Measurements from ENCODE around the gene IL17RA.

Gene IL17RA

GRCh38 chr22:17149076-17149815, 64.4 kb downstream of the IL17RA start:
- TF ChIP-seq CTCF (IDR thresholded peaks at IDR 0.05; ENCODE audit: extremely low read depth, insufficient read depth, missing control alignments) = no peak
- in situ Hi-C loops (cut with MboI; ENCODE audit: low pct_unique_long_range_greater_than_20kb, low sequenced_read_pairs, unreplicated experiment) = no loop called here
- no peak for DNase-seq (ENCODE audit: low spot score)

GRCh38 chr22:17152340-17152739, 67.5 kb downstream of the IL17RA start:
- no peak for TF ChIP-seq CTCF (IDR thresholded peaks at IDR 0.05; ENCODE audit: extremely low read depth, insufficient read depth, missing control alignments)
- in situ Hi-C loops (cut with MboI; ENCODE audit: low pct_unique_long_range_greater_than_20kb, low sequenced_read_pairs, unreplicated experiment) = no loop called here
- DNase-seq (ENCODE audit: low spot score) = no peak

GRCh38 chr22:17152971-17153370, 68.2 kb downstream of the IL17RA start:
- no peak for DNase-seq (ENCODE audit: low spot score)
- in situ Hi-C loops (cut with MboI; ENCODE audit: low pct_unique_long_range_greater_than_20kb, low sequenced_read_pairs, unreplicated experiment) = no loop called here
- no peak for TF ChIP-seq CTCF (IDR thresholded peaks at IDR 0.05; ENCODE audit: extremely low read depth, insufficient read depth, missing control alignments)

- TF ChIP-seq CTCF (IDR thresholded peaks at IDR 0.05; ENCODE audit: extremely low read depth, insufficient read depth, missing control alignments) = no peak
- DNase-seq (ENCODE audit: low spot score) = no peak
- in situ Hi-C loops (cut with MboI; ENCODE audit: low pct_unique_long_range_greater_than_20kb, low sequenced_read_pairs, unreplicated experiment) = no loop called here
These were observed 71.1 kb downstream of the IL17RA start for GRCh38 chr22:17155941-17156340.

- in situ Hi-C loops (cut with MboI; ENCODE audit: low pct_unique_long_range_greater_than_20kb, low sequenced_read_pairs, unreplicated experiment) = no loop called here
- no peak for DNase-seq (ENCODE audit: low spot score)
- TF ChIP-seq CTCF (IDR thresholded peaks at IDR 0.05; ENCODE audit: extremely low read depth, insufficient read depth, missing control alignments) = no peak
These were observed 72.9 kb downstream of the IL17RA start for GRCh38 chr22:17157714-17158113.

- in situ Hi-C loops (cut with MboI; ENCODE audit: low pct_unique_long_range_greater_than_20kb, low sequenced_read_pairs, unreplicated experiment) = no loop called here
- TF ChIP-seq CTCF (IDR thresholded peaks at IDR 0.05; ENCODE audit: extremely low read depth, insufficient read depth, missing control alignments) = no peak
- no peak for DNase-seq (ENCODE audit: low spot score)
These were observed 73.4 kb downstream of the IL17RA start for GRCh38 chr22:17158176-17158567.

All from GM13977 (cell line).